ENCODE measurements around the gene AUTS2. TPM values are rescaled to one million over a fixed set of nuclear protein-coding genes. Genes with fewer than 3 reads are reported as not detected.

AUTS2 gene
- total and polyA plus RNA-seq, 10 of the 15 experiments (the other 5 are each of a cell fraction or from before 2014, with no cell fraction given): 6.4 to 55.6 (median 21.6) TPM

DNA sequence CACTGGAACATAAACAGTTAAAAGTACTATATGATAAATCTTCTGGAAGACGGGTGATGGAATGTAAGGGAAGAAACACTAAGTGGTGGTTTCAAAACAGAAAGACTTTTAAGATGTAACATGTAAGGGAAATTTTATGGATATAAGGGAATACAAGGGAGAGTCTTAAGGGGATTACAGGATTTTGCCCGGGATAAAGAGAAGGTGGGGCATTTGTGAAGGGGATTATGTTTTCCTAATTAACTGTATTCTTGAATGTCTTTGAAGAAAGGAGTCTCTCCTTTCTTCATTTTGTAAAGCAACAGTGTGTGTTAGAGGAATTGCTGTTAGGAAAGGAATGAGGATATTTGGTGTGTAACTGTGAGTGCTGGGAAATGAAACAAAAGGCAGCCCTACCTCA is 745.2 kb downstream of the AUTS2 start:
- Histone ChIP-seq H3K4me2 (ENCODE audit: control insufficient read depth, insufficient read depth) (no peak overlapping the region), H3K9me3 (replicated peaks; ENCODE audit: control insufficient read depth, insufficient read depth, low read length) (no peaks in the 10 kb centered on the region), H3K4me3 (no peak overlapping the region), H3K9ac (ENCODE audit: control insufficient read depth, insufficient read depth, low read length) (no peak overlapping the region), H3K36me3 (ENCODE audit: control insufficient read depth in 2 of 2, insufficient read depth in 2 of 2, low read length in 1 of 2) (no peaks in the 10 kb centered on the region), H2AFZ (ENCODE audit: control insufficient read depth, low read depth, low read length) (no peak overlapping the region), H3K27me3 (replicated peaks in 1 of 2; ENCODE audit: control insufficient read depth in 2 of 2, insufficient read depth in 2 of 2, low read length in 1 of 2) (no peaks in the 10 kb centered on the region; a peak in 1 of 4 replicates), H3K4me1 (ENCODE audit: control insufficient read depth, insufficient read depth, low read length) (peaks cover 15% of the 10 kb centered on the region), H3K79me2 (ENCODE audit: control insufficient read depth, insufficient read depth, low read length) (no peaks in the 10 kb centered on the region), H3K27ac (ENCODE audit: control insufficient read depth, insufficient read depth) (no peak overlapping the region), H4K20me1 (ENCODE audit: control insufficient read depth, insufficient read depth) (no peaks in the 10 kb centered on the region)
- ChIA-PET SMC1A (ENCODE audit: uncharacterized antibody, unreplicated experiment) (no interaction called here), POLR2A (no interaction called here), CTCF (no interaction called here), RAD21 (ENCODE audit: unreplicated experiment) (no interaction called here)
- in situ Hi-C loops (cut with MboI): no loop called here
- WGBS (ENCODE audit: insufficient coverage, insufficient replicate concordance, low lambda C conversion rate, missing lambda C conversion rate): 44% methylated on average over 2 of the region's 2 CpGs
- DNase-seq (ENCODE audit: low read depth, low spot score) (no peak), ATAC-seq (no peak), FAIRE-seq (no peak)
- no peak for TF ChIP-seq NR2F1 (conservative IDR thresholded peaks at IDR 0.05)
- no peak for TF ChIP-seq POU2F2 (IDR thresholded peaks at IDR 0.05; ENCODE audit: borderline replicate concordance, low read depth, low read length)
- TF ChIP-seq, protein P1, sequence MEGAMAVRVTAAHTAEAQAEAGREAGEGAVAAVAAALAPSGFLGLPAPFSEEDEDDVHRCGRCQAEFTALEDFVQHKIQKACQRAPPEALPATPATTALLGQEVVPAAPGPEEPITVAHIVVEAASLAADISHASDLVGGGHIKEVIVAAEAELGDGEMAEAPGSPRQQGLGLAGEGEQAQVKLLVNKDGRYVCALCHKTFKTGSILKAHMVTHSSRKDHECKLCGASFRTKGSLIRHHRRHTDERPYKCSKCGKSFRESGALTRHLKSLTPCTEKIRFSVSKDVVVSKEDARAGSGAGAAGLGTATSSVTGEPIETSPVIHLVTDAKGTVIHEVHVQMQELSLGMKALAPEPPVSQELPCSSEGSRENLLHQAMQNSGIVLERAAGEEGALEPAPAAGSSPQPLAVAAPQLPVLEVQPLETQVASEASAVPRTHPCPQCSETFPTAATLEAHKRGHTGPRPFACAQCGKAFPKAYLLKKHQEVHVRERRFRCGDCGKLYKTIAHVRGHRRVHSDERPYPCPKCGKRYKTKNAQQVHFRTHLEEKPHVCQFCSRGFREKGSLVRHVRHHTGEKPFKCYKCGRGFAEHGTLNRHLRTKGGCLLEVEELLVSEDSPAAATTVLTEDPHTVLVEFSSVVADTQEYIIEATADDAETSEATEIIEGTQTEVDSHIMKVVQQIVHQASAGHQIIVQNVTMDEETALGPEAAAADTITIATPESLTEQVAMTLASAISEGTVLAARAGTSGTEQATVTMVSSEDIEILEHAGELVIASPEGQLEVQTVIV (IDR thresholded peaks at IDR 0.05; ENCODE audit: borderline replicate concordance, partially characterized antibody): no peak
- TF ChIP-seq KDM1A (IDR thresholded peaks at IDR 0.05; ENCODE audit: borderline replicate concordance): no peak
- no peak for TF ChIP-seq STAT3 (IDR thresholded peaks at IDR 0.05; ENCODE audit: low read depth, low read length)
- TF ChIP-seq, protein P2, sequence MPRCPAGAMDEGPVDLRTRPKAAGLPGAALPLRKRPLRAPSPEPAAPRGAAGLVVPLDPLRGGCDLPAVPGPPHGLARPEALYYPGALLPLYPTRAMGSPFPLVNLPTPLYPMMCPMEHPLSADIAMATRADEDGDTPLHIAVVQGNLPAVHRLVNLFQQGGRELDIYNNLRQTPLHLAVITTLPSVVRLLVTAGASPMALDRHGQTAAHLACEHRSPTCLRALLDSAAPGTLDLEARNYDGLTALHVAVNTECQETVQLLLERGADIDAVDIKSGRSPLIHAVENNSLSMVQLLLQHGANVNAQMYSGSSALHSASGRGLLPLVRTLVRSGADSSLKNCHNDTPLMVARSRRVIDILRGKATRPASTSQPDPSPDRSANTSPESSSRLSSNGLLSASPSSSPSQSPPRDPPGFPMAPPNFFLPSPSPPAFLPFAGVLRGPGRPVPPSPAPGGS (IDR thresholded peaks at IDR 0.05; ENCODE audit: borderline replicate concordance, insufficient read depth, low read depth, low read length, poor library complexity, severe bottlenecking): no peak
- no peak for TF ChIP-seq HDAC6 (IDR thresholded peaks at IDR 0.05; ENCODE audit: unreplicated experiment)
- TF ChIP-seq ZNF384 (IDR thresholded peaks at IDR 0.05; ENCODE audit: borderline replicate concordance, low read depth, low read length): no peak
- TF ChIP-seq BRCA1 (IDR thresholded peaks at IDR 0.05; ENCODE audit: low read depth, low read length): no peak
- TF ChIP-seq SREBF2 (IDR thresholded peaks at IDR 0.05; ENCODE audit: low read length): no peak
- TF ChIP-seq SIX5 (IDR thresholded peaks at IDR 0.05; ENCODE audit: low read depth, low read length, severe bottlenecking): no peak
- no peak for TF ChIP-seq HCFC1 (IDR thresholded peaks at IDR 0.05; ENCODE audit: low read length)
- TF ChIP-seq FOS (IDR thresholded peaks at IDR 0.05; ENCODE audit: borderline replicate concordance, extremely low read depth, insufficient read length): no peak
- TF ChIP-seq POLR2A (IDR thresholded peaks at IDR 0.05; ENCODE audit: low read depth, low read length): no peak
- TF ChIP-seq, protein P3, sequence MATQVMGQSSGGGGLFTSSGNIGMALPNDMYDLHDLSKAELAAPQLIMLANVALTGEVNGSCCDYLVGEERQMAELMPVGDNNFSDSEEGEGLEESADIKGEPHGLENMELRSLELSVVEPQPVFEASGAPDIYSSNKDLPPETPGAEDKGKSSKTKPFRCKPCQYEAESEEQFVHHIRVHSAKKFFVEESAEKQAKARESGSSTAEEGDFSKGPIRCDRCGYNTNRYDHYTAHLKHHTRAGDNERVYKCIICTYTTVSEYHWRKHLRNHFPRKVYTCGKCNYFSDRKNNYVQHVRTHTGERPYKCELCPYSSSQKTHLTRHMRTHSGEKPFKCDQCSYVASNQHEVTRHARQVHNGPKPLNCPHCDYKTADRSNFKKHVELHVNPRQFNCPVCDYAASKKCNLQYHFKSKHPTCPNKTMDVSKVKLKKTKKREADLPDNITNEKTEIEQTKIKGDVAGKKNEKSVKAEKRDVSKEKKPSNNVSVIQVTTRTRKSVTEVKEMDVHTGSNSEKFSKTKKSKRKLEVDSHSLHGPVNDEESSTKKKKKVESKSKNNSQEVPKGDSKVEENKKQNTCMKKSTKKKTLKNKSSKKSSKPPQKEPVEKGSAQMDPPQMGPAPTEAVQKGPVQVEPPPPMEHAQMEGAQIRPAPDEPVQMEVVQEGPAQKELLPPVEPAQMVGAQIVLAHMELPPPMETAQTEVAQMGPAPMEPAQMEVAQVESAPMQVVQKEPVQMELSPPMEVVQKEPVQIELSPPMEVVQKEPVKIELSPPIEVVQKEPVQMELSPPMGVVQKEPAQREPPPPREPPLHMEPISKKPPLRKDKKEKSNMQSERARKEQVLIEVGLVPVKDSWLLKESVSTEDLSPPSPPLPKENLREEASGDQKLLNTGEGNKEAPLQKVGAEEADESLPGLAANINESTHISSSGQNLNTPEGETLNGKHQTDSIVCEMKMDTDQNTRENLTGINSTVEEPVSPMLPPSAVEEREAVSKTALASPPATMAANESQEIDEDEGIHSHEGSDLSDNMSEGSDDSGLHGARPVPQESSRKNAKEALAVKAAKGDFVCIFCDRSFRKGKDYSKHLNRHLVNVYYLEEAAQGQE (IDR thresholded peaks at IDR 0.05; ENCODE audit: low read depth, low read length): no peak
- no TSS peak for BruUV-seq (replicated peaks)
- intact Hi-C loops (cut with micrococcal nuclease; ENCODE audit: unreplicated experiment): no loop called here

Data from GM12878 (cell line).